Ishikawa (cell line): ENCODE results near the gene PLEKHA7.

Experiments
- EP300 ChIP-seq: IDR thresholded peaks from 2 replicates; pipeline ENCODE4 v1.6.1; 2012; ENCODE audit warnings: borderline replicate concordance
- NFIC ChIP-seq: IDR thresholded peaks from 2 replicates; pipeline ENCODE4 v1.6.1; 2012
- YY1 ChIP-seq: IDR thresholded peaks from 2 replicates; pipeline ENCODE4 v1.6.1; 2012; ENCODE audit warnings: low read depth
- TF ChIP-seq, protein P1 (sequence below): IDR thresholded peaks from 2 replicates; pipeline ENCODE4 v1.6.1; 2012; ENCODE audit warnings: low read depth, mild to moderate bottlenecking
- TF ChIP-seq, protein P2 (sequence below): IDR thresholded peaks from 2 replicates; pipeline ENCODE4 v1.6.1; 2012

DNA sequence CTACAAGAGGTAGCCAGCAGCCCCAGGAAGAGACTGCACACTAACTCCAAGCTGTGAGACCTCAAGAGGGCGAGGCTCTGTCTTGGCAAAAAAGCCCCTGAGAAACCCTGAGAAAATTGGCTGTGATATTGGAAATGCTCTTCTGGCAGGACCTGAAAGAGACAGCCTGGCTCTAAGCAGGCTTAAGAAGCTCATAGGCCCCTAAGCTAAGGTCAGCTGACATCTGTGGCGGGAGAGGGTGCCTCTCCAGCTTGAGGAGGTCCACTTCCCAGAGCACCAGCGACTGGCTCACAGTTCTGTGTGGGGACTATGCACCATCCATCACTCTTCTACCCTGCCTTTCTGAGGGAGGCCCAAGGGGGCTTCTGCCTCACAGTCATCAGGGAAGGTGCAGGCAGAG, 12.4 kb downstream of the PLEKHA7 start:
- TF ChIP-seq, protein P1, sequence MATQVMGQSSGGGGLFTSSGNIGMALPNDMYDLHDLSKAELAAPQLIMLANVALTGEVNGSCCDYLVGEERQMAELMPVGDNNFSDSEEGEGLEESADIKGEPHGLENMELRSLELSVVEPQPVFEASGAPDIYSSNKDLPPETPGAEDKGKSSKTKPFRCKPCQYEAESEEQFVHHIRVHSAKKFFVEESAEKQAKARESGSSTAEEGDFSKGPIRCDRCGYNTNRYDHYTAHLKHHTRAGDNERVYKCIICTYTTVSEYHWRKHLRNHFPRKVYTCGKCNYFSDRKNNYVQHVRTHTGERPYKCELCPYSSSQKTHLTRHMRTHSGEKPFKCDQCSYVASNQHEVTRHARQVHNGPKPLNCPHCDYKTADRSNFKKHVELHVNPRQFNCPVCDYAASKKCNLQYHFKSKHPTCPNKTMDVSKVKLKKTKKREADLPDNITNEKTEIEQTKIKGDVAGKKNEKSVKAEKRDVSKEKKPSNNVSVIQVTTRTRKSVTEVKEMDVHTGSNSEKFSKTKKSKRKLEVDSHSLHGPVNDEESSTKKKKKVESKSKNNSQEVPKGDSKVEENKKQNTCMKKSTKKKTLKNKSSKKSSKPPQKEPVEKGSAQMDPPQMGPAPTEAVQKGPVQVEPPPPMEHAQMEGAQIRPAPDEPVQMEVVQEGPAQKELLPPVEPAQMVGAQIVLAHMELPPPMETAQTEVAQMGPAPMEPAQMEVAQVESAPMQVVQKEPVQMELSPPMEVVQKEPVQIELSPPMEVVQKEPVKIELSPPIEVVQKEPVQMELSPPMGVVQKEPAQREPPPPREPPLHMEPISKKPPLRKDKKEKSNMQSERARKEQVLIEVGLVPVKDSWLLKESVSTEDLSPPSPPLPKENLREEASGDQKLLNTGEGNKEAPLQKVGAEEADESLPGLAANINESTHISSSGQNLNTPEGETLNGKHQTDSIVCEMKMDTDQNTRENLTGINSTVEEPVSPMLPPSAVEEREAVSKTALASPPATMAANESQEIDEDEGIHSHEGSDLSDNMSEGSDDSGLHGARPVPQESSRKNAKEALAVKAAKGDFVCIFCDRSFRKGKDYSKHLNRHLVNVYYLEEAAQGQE = no peak
- TF ChIP-seq NFIC (no peak), EP300 (no peak), YY1 (no peak)
- TF ChIP-seq, protein P2, sequence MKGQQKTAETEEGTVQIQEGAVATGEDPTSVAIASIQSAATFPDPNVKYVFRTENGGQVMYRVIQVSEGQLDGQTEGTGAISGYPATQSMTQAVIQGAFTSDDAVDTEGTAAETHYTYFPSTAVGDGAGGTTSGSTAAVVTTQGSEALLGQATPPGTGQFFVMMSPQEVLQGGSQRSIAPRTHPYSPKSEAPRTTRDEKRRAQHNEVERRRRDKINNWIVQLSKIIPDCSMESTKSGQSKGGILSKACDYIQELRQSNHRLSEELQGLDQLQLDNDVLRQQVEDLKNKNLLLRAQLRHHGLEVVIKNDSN = no peak
